Measurements from ENCODE around the gene TRIP12.
"Not testable (repeated sequence)": the region's sequence is repeated elsewhere in the genome, so short reads cannot be mapped to it uniquely, and the experiment has no call there.

Gene TRIP12

DNA sequence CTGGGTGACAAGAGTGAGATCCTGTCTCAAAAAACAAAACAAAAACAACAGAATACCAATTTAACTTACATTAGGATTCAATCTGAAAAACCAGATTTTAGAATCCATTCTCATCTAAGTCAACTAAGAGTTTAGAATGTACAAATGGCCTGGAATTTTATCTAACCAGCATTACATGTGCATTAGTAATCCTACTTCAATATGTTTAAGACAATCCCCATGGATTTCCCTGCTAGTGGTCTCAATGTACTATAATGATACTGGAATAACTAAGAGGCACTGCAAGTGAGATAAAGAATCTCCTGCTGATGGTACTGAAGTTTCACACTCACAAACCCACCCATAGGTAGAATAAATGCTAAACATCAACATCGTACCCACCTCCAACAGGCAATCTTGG lies 153.6 kb downstream of the TRIP12 start:
- Histone ChIP-seq H3K36me3 (replicated peaks; ENCODE audit: low read depth, low read length) (peaks cover 20% of the 10 kb centered on the region), H2AFZ (ENCODE audit: low read depth, low read length) (no peak overlapping the region), H3K4me2 (ENCODE audit: low read length) (no peak overlapping the region), H3K27ac (ENCODE audit: low read length) (no peak overlapping the region), H3K79me2 (ENCODE audit: low read length) (no peaks in the 10 kb centered on the region), H3K9ac (ENCODE audit: low read length) (no peak overlapping the region), H3K4me3 (ENCODE audit: low read length) (no peak overlapping the region), H3K4me1 (ENCODE audit: low read length) (no peaks in the 10 kb centered on the region), H4K20me1 (ENCODE audit: insufficient read depth, low read length) (no peaks in the 10 kb centered on the region), H3K9me3 (ENCODE audit: insufficient read depth, low read length) (no peaks in the 10 kb centered on the region), H3K27me3 (ENCODE audit: low read depth, low read length) (no peaks in the 10 kb centered on the region)
- TF ChIP-seq CTCF (IDR thresholded peaks at IDR 0.05; ENCODE audit: low read depth, low read length) (no peak), EZH2phosphoT487 (IDR thresholded peaks at IDR 0.05; ENCODE audit: low read depth) (no peak)

DNA sequence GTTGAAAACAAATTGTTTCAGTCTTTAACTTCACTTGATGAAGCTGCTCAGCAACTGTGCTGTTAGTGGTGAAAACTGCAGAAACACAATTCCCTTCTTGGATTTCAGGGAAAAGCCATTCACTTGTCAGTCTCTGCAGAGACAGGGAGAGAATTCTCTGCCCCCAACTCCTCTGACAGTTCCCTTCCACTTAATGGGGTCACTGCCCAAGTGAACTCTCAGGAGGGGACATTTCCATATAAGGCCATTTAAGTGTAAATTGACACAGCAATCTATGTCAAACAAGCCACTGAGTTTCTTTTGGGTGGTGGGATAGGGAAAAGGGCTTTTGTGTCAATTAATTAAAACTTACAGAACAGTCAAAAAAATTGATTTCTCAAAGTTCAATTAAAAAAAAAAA lies 156.1 kb downstream of the TRIP12 start:
- no peaks in the 10 kb centered on the region for H3K27me3 ChIP-seq (ENCODE audit: low read depth, low read length)
- no peaks in the 10 kb centered on the region for H3K4me1 ChIP-seq (ENCODE audit: low read length)
- no peak overlapping the region for H3K4me2 ChIP-seq (ENCODE audit: low read length)
- peaks cover 17% of the 10 kb centered on the region for H3K36me3 ChIP-seq (replicated peaks; ENCODE audit: low read depth, low read length)
- no peak overlapping the region for H3K9ac ChIP-seq (ENCODE audit: low read length)
- H3K4me3 ChIP-seq (ENCODE audit: low read length): no peak overlapping the region
- no peaks in the 10 kb centered on the region for H4K20me1 ChIP-seq (ENCODE audit: insufficient read depth, low read length)
- TF ChIP-seq CTCF (IDR thresholded peaks at IDR 0.05; ENCODE audit: low read depth, low read length) (no peak), EZH2phosphoT487 (IDR thresholded peaks at IDR 0.05; ENCODE audit: low read depth) (no peak)
- no peaks in the 10 kb centered on the region for H3K79me2 ChIP-seq (ENCODE audit: low read length)
- H2AFZ ChIP-seq (ENCODE audit: low read depth, low read length): no peak overlapping the region
- no peaks in the 10 kb centered on the region for H3K9me3 ChIP-seq (ENCODE audit: insufficient read depth, low read length)
- no peak overlapping the region for H3K27ac ChIP-seq (ENCODE audit: low read length)

DNA sequence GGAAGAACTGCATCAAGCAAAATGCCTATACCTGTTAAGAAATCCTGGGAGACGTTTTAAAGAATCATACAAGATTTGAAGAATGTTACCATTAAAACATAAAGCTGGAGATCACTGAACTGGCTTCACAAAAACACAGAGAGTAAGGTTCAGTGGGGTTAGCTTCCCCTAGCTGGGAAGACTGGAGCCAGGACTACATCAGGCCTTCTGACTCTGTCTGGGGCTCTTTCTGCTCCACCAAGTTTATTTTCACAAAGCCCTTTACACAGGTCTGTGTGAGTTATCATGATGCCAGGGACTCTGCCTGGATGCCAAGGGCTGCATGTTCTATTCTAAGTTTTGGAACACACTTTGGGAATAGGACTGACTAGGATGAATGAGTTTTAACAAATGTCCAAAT lies 160.1 kb downstream of the TRIP12 start:
- H3K4me1 ChIP-seq (ENCODE audit: low read length): no peaks in the 10 kb centered on the region
- peaks cover 10% of the 10 kb centered on the region for H3K36me3 ChIP-seq (replicated peaks; ENCODE audit: low read depth, low read length)
- H2AFZ ChIP-seq (ENCODE audit: low read depth, low read length): no peak overlapping the region
- H3K9ac ChIP-seq (ENCODE audit: low read length): no peak overlapping the region
- H3K4me3 ChIP-seq (ENCODE audit: low read length): no peak overlapping the region
- TF ChIP-seq EZH2phosphoT487 (IDR thresholded peaks at IDR 0.05; ENCODE audit: low read depth): no peak
- no peak for TF ChIP-seq CTCF (IDR thresholded peaks at IDR 0.05; ENCODE audit: low read depth, low read length)
- no peaks in the 10 kb centered on the region for H3K9me3 ChIP-seq (ENCODE audit: insufficient read depth, low read length)
- H3K27me3 ChIP-seq (ENCODE audit: low read depth, low read length): no peaks in the 10 kb centered on the region
- H3K27ac ChIP-seq (ENCODE audit: low read length): no peak overlapping the region
- no peak overlapping the region for H3K4me2 ChIP-seq (ENCODE audit: low read length)
- no peaks in the 10 kb centered on the region for H3K79me2 ChIP-seq (ENCODE audit: low read length)
- H4K20me1 ChIP-seq (ENCODE audit: insufficient read depth, low read length): no peaks in the 10 kb centered on the region

GRCh38 chr2:229757462-229757861 lies 164.3 kb downstream of the TRIP12 start:
- H3K4me1 ChIP-seq (ENCODE audit: low read length); H3K4me3 ChIP-seq (ENCODE audit: low read length); H3K79me2 ChIP-seq (ENCODE audit: low read length); H2AFZ ChIP-seq (ENCODE audit: low read depth, low read length); H3K4me2 ChIP-seq (ENCODE audit: low read length); H3K27ac ChIP-seq (ENCODE audit: low read length); H3K9me3 ChIP-seq (ENCODE audit: insufficient read depth, low read length); H3K36me3 ChIP-seq (replicated peaks; ENCODE audit: low read depth, low read length); H3K27me3 ChIP-seq (ENCODE audit: low read depth, low read length); H3K9ac ChIP-seq (ENCODE audit: low read length); H4K20me1 ChIP-seq (ENCODE audit: insufficient read depth, low read length): not testable (repeated sequence)

Measured in OCI-LY3 (cell line).